ENCODE measurements around the gene CDH3.

GRCh38 chr16:68640972-68641371, 4.1 kb upstream of the CDH3 start:
- no peak for TF ChIP-seq CTCF (IDR thresholded peaks at IDR 0.05)
- TF ChIP-seq POLR2A (IDR thresholded peaks at IDR 0.05): no peak

All from body of pancreas (tissue), 4 donors.